Measurements from ENCODE around the gene DDX10.
"Not testable (repeated sequence)": the region's sequence is repeated elsewhere in the genome, so short reads cannot be mapped to it uniquely, and the experiment has no call there.

The DDX10 gene

DNA sequence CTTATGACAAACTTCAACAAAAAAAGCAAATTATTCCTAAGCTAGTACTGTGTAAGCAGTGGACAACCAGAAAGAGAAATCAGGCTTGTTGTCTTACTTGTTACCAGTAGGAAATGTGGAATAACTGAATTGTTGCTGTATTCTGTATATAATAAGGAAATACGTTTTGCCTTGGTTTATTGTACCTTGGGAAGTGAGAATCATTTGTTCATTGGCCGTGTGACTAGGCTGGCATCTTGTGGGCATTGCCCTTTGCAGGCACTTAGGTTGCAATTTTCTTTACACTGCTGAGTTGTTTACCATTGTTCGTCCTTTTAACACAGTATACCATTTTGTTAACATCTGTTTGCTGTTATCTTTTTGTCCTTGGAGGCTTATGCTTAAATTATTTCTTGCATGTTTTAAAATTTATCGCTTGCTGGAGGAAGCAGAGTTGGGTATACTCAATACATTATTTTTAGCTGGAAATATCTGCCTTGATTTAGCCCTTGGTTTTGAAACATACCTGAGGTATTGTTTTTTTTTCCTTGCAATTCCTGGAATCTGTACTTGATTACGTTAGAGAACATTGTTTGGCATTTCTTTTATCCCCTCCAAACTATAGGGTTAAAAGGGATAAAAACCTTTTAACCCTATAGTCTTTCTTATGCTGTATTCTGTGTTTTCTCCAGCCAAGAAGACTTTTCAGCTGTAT is 109.3 kb downstream of the DDX10 start:
- DNase-seq (ENCODE audit: low spot score) = no peak

DNA sequence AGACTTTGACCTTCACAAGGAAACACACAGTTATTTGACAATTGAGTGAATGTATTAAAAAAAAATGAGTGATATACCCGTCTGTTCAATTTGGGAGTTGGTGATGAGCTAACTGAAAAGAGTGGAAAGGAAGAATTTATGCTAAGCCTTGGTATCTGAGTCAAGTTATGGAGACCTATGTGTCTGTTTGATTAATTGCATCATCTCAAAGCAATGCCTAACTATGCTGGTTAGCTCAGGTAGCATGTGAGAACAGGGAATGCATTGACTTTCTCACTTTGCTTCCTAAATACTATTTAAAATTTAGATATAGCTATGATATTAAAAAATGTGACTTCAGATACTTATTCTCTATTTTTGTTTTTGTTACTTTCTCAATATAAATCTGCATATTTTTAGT is 110.5 kb downstream of the DDX10 start:
- DNase-seq (ENCODE audit: low spot score) = no peak

DNA sequence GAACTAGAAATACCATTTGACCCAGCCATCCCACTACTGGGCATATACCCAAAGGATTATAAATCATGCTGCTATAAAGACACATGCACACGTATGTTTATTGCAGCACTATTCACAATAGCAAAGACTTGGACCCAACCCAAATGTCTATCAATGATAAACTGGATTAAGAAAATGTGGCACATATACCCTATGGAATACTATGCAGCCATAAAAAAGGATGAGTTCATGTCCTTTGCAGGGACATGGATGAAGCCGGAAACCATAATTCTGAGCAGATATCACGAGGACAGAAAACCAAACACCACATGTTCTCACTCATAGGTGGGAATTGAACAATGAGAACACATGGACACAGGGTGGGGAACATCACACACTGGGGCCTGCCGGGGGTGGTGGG is 114.3 kb downstream of the DDX10 start:
- DNase-seq (ENCODE audit: low spot score) = not testable (repeated sequence)

DNA sequence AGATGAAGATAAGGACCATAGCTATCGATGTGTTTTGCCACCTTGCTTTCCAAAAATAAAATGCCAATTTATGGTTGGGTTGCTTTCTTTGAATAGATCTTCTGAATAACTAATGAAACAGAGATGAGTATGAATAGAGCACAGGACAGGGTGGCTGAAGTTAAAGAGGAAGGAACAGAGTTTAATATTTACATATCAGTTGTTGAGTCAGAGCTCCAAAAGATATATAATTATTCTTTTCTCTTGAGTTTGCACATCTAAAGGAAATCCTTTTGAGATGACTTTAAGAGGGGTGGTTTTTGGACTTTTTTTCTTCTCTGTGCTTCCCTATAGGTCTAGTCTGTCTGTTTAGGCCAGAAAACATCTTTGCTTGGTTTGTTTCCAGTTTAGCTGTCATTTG is 115.2 kb downstream of the DDX10 start:
- no peak for DNase-seq (ENCODE audit: low spot score)

DNA sequence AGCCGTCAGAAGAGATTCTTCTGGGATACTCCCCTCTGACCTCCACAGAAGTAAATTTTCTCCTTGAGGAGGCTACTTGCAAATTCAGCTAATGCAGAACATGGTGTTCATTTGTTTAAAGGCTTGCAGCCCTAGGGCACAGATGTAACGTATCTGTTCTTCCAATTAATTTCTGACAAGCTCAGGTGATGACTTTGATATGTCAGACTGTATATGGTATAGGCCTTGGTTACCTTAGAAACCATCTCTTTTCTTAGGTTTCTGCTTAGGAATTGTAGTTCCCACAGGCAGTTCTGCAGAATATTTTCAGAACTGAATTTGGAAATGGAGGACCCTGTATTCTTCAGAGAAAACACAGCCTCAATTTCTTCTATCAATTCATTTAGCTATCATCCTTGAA is 117.1 kb downstream of the DDX10 start:
- DNase-seq (ENCODE audit: low spot score) = no peak

DNA sequence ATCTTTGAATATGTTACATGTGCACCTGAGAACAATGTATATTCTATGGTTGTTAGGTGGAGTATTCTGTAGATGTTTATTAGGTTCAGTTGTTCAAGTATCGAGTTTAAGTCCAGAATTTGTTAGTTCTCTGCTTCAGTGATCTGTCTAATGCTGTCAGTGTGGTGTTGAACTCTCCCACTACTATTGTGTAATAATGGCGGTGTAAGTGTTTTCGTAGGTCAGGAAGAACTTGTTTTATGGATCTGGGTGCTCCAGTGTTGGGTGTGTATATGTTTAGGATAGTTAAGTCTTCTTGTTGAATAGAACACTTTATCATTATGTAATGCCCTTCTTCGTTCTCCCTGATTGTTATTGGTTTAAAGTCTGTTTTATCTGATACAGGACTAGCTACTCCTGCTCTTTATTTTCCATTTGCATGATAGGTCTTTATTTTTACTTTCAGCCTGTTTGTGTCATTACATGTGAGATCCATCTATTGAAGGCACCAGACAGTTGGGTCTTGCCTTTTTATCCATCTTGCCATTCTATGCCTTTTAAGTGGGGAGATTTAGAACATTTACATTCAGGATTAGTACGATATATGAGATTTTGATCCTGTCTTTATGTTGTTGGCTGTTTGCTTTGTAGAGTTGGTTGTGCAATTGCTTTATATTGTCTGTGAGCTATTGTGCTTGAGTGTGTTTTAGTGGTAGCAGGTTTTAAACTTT is 121.6 kb downstream of the DDX10 start:
- DNase-seq (ENCODE audit: low spot score) = no peak

DNA sequence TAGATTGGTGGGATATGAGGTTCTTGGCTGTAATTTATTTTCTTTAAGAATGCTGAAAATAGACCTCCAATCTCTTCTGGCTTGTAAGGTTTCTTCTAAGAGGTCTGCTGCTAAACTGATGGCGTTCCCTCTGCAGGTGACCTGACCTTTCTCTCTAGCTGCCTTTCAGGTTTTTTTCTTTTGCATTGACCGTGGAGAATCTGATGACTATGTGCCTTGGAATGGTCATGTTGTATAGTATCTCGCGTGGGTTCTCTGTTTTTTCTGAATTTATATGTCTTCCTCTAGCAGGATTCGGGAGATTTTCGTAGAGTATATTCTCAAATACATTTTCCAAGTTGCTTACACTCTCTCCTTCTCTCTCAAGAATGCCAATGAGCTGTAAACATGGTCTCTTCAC is 122.2 kb downstream of the DDX10 start:
- DNase-seq (ENCODE audit: low spot score) = no peak

DNA sequence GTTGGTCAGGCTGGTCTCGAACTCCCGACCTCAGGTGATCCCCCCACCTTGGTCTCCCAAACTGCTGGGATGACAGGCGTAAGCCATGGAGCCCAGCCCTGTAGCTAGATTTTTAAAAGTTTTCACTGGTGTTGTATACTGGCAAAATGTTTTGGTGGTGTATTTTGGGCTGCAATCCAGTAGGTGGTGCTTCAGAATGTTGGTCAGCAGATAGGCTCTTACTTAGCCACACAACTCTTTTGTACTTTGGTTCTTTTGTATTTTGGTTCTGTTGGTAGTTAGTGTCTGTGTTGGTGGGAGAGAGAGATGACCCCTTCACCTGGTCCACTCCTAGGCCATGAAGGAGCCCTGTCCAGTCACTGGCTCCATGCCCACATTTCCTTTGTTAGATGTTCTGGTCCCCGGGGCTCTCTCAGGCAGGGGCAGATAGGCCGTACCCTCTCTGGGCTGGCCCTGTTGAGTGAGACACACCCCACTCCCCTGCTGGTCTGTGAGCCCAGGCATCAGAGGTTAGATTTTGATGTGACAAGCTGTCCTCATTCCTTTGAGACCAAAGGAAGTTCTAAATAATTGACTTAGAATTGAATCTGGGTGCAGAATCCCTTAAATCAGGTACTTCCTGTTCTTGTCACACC is 123.8 kb downstream of the DDX10 start:
- DNase-seq (ENCODE audit: low spot score) = no peak

DNA sequence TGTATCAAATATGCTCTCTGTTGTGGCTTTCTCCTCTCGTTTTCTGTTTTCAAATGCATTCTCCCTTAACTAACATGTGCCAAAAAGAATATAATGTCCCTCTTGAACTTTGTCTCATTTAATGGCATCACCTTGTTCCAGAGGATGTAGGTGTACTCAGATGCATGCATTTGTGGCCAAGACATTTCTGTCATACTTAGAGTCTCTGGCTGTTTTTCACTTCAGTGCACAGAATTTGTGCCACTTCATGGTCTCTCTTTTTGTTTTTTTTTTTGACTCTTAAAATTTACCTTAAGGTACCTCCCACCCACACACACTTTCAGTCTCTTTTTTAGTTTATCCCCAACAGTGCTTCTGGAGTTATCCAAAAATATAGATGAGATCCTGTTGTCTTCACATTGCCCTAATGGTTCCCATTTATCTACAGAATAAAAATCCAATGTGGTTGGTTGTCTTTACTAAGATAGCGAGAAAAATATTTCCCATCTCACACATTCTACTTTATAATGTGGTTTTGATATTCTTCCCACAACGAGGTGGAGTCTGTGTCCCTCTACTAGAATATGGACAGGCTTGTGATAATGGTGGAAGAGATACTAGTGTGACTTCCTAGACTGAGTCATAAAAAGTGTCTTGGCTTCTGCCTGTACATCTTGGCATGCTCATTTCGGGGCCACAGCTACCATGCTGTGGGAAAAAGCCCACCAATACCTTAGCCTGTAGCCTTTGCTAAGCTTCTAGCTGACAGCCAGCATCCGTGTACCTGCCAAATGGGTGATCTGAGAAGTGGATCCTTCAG is 125.8 kb downstream of the DDX10 start:
- DNase-seq (ENCODE audit: low spot score) = no peak

DNA sequence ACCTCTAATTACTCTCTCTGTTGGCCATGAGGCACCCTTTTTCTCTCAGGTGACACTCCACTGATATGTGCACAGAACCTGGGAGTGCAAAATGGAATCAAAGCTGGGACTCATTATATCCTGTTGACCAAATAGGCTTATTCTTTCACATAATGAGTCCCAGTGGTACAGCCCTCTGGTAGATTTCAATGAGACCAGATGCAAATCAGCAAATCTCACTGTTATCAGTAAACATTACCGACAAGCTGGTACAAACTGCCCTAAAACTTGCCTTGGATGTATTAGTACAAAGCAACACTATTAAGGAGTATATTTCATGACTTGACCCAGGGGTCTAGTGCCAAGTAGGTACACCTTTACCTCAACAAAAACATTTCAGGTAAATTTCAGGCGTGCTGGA is 128.3 kb downstream of the DDX10 start:
- DNase-seq (ENCODE audit: low spot score) = no peak

DNA sequence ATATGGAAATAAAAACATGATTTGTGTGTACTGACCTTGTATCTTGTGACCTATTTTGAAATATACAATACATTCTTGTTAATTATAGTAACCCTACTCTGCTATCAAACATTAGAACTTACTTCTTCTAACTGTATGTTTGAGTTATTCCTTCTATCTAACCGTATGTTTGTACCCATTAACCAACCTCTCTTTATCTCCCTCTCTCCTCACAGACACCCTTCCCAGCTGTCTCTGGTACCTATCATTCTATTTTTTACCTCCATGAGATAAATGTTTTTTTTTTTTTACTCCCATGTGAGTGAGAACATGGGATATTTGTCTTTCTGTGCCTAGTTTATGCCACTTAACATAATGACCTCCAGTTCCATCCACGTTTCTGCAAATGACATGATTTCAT is 128.7 kb downstream of the DDX10 start:
- no peak for DNase-seq (ENCODE audit: low spot score)

DNA sequence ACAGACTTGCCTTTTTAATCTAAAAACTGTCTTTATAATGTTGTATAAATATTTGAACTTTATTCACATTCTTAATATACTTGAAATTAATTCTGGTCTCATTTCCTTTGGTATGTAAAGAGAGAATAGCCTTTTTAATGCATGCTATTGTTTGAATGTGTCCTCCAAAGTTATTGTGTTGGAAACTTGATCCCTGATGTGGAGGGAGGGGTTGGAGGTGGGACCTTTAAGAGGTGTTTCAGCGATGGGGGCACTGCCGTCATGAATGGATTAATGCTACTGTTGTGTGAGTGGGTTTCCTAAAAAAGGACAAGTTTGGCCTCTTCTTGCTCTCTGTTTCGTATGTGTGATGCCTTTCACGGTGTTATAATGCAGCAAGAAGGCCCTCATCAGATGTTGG is 131.7 kb downstream of the DDX10 start:
- DNase-seq (ENCODE audit: low spot score) = no peak

DNA sequence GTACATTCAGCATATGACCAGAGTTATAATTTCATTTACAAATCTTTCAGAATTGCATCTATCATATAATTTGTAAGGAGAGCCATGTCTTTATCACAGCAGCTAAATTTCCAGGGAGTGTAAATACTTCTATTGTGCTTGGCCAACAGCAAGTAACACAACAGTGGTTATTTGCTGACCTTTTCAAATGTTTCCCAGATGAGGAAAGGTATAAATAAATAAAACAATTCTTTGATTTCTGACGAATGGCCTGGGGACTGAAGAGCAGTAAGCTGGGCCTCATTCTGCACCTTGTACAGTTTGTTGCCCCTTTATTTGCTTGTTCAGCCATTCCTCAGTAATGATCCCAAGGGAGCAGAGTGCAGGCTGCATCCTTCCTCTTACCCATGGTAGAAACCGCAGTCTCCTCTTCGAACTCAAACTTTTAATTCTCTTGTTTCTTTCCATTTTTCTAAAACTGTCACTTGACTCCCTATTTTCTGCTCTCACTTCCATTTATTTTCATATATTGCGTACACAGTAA is 132.8 kb downstream of the DDX10 start:
- DNase-seq (ENCODE audit: low spot score) = no peak

DNA sequence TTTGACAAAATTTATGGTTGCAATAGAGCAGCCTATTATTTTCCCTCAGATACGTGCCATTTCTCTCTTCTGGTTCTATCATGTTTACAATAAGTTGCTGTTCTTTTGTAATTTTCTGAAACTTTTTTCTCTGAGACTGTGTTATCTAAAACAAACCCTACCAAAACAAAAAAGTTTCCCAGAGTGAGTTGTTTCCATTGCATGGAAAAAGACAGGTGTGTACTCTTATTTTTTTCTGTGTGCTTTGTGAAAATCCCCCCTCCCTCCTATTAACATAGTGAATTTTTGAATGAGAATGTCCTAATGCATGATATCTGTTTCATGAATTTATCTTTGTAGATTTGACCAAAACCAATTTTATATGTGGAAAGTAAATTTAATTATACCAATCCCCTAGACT is 137.6 kb downstream of the DDX10 start:
- no peak for DNase-seq (ENCODE audit: low spot score)

DNA sequence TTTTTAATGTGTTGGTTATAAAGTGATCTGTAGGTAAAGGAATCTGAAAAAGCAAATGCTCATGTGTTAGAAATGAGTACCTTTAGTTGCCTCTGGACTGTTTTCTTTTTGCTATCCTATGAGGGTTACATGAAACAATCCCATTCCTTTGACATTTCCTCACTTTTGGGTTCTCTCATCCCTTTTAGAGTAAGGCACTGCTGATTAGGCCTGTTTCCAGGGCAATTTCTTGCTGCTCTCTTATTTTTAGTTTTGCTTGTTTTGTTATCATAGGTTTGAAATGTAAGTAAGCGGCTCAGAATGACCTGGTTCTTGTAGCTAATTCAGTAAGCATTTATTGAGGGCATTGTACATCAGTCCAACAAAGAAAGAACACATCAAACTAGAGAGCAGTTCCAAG is 138.9 kb downstream of the DDX10 start:
- DNase-seq (ENCODE audit: low spot score) = no peak

DNA sequence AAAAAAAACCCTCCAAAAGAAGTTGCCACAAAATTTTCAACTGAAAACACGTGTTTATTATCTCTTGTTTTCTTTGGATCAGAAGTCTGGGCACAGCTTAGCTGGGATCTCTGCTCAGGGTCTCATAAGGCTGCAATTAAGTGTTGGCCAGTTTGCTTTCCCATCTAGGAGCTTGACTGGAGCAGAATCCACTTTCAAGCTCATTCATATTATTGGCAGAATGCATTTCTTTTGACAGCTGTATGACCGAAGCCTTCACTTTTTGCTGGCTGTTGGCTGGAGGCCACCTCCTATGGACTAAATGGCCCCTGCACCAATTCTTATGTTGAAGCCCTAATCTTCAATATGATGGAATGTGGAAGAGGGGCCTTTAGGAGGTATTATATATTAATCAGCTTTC is 139.6 kb downstream of the DDX10 start:
- DNase-seq (ENCODE audit: low spot score) = no peak

DNA sequence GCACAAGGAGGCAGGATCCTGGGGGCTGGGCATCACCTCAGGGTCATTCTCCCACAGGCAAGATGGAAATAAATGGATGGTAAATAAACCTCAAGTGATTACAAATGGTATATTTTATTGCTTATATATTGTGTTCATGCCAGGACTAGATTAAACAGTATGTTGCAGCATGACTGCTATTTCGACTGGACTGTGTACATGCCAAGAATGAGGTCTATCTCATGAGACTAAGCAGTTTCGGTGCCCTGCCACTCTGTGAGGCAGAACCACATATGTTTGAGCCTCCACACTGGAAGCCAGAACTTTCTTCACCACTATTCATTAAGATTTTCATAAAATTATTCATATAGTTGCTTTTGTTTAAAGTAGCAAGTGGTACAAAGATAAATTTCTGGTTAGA is 140.2 kb downstream of the DDX10 start:
- DNase-seq (ENCODE audit: low spot score) = no peak

DNA sequence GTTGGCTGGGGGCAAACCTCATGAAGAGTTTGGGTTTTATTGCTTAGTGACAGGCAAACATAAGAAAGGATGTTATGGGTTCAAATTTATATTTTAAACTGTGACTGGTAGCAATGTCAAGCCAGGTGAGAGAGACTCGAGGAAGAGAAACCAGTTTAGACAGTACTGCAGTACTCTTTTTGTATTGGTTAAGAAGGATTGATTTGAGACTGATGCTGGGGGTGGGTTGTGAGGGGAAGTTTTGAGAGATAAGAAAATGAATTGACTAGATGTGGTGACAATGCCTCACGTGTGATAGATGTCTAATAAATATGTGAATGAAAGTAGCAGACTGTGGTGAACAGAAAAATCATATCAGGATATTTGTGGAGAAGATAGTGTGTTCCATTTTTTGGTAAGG is 142.4 kb downstream of the DDX10 start:
- DNase-seq (ENCODE audit: low spot score) = no peak

DNA sequence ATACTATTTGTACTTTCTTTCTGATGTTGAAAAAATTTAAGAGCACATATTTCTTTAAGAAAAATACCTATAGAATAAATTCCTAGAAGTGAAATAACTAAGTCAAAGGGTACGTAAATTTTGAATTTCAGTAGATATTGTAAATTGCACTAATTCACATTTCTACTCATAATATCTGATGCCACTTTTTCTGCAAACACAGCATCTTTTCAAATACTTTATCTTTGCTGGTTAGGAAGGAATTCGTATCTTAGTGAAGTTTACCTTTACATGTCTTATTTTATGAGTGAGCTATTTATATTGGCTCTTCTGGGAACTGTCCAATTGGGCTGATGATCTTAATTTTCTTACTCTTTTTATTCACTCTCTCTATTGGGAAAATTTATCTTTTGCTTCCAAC is 148.2 kb downstream of the DDX10 start:
- DNase-seq (ENCODE audit: low spot score) = no peak

DNA sequence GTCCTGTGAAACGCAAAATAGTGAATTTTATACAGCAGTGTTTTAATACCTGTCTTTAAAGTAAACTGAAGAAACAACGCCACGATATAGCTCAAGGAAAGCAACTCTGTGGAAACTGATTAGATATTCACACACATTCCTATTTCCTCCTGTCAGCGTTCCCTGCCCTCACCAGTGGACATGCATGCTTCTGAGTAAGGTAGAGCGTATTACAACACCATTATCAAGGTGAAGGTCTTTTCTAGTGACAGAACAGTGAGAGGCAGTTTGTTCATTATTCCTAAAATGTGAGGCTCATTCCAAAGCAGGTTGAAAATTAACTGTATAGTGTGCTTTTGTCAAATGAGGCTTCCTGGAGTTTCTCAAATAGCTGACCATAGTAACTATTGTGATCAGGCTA is 153.1 kb downstream of the DDX10 start:
- no peak for DNase-seq (ENCODE audit: low spot score)

DNA sequence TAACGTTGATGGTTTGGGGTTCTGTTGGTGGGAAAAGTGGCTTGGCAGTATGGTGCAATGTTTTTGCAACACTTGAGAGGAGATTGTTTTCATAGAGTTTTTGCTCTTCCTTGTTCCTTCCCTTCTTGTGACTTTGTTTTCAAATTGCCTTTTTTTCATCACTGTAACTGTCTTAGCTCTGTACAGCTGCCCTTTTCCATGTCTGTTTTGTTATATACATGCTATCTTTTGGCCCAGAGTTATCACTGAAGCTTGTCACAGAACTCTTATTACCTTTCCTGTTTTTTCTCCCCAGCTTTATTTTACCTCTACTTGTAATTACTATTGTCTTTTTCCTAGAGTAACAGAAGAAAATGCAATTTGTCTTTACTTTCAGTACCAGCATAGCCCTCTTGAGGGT is 154.1 kb downstream of the DDX10 start:
- DNase-seq (ENCODE audit: low spot score) = no peak

DNA sequence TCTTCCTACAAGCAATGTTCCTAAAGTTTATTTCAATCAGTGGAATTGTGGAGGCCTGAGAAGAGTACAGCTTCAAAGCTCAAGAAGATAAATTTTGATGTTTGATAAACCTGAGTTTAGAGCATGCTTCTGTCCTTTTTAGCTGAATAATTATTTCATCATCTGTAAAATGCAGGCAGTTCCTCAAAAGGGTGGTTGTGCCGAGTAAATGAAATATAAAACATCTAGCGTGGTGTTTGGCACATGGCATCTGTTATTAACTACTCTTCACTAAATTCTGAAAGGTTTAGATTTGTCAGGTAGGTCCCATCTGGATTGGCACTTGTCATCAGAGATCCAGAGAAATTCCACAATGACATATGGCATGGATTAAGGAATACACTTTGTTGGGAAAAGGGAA is 155.1 kb downstream of the DDX10 start:
- DNase-seq (ENCODE audit: low spot score) = no peak

DNA sequence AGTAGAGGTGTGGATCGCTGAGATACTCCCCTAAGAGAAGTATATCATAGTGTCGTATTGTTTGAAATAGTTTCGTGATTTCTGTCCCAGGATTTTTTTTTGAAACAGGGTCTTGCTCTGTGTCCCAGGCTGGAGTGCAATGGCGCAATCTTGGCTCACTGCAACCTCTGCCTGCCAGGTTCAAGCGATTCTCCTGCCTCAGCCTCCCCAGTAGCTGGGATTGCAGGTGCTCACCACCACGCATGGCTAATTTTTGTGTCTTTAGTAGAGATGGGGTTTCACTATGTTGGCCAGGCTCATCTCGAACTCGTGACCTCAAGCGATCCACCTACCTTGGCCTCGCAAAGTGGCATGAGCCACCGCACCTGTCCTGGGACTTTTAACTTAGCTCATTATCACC is 159.1 kb downstream of the DDX10 start:
- DNase-seq (ENCODE audit: low spot score) = not testable (repeated sequence)

All from germinal center (tissue), 1 donor.